GM21381 (cell line): ENCODE data around the gene ACR.
"Not testable (repeated sequence)": the region's sequence is repeated elsewhere in the genome, so short reads cannot be mapped to it uniquely, and the experiment has no call there.

Source experiments
- ATAC-seq: cut with Tn5 transposase; IDR thresholded peaks from one replicate; pipeline ENCODE4 v1.9.1; 2021; ENCODE audit warnings: mild to moderate bottlenecking, moderate library complexity; ENCODE audit not compliant: unreplicated experiment

The ACR gene

DNA sequence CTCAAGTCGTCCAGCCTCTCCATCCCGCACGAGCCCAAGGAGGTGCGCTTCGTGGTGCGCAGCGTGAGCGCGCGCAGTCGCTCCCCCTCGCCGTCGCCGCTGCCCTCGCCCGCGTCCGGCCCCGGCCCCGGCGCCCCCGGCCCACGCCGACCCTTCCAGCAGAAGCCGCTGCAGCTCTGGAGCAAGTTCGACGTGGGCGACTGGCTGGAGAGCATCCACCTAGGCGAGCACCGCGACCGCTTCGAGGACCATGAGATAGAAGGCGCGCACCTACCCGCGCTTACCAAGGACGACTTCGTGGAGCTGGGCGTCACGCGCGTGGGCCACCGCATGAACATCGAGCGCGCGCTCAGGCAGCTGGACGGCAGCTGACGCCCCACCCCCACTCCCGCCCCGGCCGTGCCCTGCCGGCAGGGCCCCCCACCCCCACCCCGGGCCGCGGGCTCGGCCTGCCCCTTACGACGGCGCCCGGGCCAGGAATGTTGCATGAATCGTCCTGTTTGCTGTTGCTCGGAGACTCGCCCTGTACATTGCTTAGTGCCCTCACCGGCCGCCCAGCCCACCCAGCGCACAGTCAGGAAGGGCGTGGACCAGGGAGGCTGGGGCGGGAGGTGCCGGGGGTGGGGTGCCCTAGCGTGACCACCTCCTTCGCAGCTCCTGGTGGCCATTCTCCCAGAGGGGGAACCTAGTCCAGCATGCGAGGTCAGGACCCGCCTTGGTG, 6.9 kb upstream of the ACR start:
- ATAC-seq = no peak

DNA sequence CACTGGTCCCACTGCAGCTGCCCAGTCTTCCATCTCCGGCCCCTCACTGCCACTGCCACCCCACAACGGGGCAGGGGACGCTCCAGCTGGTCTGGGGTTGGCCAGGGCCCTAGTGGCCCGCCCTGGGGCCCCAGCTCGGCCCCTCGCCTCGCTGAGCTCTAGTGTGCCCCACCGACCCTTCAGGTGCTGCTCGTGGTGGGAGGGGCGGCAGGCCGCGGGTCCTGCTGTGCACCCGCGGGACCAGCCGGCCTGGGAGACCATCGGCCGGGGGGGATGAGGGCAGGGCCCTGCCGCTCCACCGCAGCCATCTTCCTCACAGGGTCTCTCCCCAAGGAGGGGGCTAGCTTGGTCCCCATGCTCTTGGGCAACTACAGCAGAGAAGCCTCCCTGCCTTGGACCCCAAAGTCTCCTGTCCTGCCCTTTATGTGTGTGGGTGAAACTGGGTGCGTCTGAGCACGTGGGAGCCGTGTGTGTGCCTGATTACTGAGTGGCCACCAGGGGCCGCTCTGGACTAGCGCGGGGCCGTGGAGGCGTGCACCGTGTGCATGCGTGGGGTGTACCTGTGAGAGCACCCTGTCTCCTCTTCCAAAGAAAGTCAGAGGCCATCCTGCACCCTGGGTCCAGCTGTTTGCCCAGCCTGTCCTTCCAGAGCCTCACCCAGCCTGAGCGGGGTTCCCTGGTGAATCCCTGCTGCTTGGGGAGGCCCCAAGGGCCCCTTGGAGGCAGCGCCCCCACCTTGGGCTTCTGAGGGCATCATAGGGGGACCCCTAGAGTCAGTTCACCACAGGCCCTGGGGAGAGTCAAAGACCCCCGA, 6.0 kb upstream of the ACR start:
- no peak for ATAC-seq

DNA sequence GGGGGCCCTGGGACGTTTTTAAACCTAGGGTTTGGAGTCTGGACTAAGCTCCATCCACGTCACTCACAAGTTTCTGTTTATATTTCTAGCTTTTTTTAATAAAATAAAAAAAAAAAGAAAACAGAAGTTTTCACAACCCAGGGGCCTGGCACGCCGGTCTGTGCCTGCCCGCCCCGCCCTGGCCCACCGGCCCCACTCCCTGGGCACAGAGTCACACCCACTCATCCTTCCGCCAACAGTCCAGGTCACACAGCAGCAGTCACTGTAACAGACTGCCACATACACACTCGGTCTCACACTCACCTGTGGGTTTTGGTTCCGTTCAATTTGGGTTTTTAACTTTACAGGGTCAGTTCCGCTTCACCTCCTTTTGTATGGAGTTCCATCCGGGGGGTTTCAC, 5.3 kb upstream of the ACR start:
- no peak for ATAC-seq

- ATAC-seq = no peak
Measured at GRCh38 chr22:50733521-50734342, 4.3 kb upstream of the ACR start.

- ATAC-seq = no peak
Measured at GRCh38 chr22:50734343-50734771, 3.6 kb upstream of the ACR start.

DNA sequence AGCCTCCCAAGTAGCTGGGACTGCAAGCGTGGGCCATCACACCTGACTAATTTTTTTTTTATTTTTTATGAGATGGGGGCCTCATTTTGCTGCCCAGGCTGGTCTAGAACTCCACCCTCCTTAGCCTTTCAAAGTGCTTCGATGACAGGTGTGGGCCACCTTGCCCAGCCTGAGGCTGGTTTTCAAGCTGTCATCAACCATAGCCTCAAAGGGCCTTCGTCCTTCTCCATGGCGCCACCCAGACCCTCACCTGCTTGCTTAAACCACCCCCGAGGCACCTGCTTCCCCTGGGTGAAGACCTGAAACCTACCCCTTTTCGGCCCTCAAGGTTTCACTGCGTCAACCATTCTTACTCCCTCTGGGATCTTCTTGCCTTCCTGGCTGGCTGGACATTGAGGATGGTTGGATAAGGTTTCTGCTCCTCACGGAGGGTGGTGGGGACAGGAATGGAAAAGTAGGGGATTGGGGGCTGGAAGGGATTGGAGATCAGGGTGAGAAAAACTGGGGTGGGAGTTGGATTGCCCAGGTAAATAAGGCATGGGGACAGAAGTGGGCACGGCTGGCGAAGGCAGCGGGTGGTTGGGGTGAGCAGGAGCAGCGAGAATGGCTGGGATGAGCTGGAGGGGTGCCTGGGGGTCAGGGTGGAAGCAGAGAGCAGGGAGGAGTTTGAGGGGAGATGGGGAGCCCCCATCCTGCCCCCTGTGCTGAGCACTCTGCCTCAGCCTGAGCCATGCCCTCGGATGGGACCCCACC, 2.8 kb upstream of the ACR start:
- no peak for ATAC-seq

- ATAC-seq = no peak
Measured at GRCh38 chr22:50735739-50736030, 2.3 kb upstream of the ACR start.

DNA sequence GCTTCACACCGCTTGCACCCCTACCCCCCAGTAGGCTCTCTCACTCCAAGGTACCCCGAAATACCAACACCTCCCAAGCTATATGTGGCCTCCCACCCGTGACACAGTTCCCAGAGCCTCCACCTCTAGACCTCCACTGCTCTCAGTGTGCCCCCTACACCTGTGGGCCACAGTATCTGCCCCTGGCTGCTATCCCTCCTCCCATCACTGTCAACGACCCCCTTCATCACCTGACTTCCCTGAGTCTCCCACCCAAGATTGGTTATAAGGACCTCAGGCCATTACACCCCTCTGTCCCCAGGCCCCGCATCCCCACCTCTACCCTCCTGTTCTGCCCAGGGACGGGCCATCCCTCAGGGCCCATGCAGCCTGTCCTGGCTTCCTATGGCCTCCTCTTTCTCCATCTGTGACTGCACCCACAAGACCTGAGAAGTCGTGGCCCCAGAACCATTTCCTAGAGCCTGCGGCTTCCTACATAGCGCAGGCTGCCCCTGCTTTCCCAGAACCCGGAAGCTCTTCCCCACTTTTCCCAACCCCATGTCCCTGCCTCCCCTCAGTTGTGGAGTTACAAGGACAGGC, 734 bp downstream of the ACR start:
- no peak for ATAC-seq

DNA sequence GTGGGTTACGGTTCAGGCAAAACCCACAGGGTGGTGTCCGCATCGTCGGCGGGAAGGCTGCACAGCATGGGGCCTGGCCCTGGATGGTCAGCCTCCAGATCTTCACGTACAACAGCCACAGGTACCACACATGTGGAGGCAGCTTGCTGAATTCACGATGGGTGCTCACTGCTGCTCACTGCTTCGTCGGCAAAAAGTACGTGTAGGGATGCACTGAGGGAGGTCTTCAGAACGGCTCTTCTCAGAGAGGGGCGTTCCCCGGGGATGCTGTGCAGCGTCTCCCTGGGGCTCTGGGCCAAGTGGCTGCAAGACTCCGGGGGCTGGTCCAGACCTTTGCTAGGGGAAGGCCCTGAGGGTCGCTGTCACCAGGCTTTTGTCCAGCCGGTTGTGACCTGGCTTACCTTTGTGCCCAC, 1.3 kb downstream of the ACR start:
- no peak for ATAC-seq

DNA sequence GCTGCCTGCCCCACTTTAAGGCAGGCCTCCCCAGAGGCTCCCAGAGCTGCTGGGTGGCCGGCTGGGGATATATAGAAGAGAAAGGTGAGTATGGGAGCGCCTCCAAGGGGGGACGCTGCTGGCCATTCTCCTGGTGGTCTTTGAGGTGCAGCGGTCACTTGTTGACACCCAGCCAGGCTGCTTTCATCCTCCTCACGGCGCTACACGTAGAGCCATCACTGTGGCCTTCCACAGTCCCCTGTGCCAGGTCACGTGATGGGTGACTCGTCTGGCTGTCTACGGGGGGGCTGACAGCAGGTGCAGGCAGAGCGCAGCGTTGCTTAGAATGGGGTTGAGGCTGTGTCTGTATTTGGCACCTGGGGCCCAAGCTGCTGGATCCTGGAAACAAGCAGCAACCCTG, 1.9 kb downstream of the ACR start:
- no peak for ATAC-seq

DNA sequence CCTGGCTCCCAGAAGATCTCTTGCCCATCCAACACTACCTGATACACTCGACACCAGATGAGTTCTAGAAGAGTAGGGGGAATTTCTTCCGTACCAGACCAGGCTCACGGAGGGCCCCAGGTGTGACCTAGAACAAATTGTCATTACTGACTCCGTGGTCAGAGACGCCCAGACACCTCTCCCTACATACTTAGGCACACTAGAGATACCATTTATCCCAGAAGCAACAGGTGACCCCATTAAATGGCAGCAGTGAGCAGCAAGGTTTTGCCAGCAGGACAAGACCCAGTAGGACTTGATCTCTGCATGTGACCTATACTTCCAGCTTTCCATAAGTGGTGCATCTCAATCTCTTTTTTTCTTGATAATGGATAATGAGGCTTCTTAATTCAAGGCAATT, 2.7 kb downstream of the ACR start:
- not testable (repeated sequence) for ATAC-seq

DNA sequence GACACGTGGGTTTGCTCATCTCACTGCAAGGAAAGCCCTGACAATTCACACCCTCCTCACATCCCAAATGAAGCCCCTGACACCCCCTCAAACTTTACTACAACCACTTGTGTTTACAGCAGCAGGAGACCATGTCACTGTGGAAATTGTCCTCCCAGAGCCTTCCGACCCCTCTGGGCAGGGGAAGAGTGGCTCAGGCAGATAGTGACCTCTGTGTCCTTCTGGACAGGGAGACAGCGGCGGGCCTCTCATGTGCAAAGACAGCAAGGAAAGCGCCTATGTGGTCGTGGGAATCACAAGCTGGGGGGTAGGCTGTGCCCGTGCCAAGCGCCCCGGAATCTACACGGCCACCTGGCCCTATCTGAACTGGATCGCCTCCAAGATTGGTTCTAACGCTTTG, 6.4 kb downstream of the ACR start:
- not testable (repeated sequence) for ATAC-seq

GRCh38 chr22:50747521-50747920, 9.5 kb downstream of the ACR start:
- ATAC-seq = not testable (repeated sequence)

DNA sequence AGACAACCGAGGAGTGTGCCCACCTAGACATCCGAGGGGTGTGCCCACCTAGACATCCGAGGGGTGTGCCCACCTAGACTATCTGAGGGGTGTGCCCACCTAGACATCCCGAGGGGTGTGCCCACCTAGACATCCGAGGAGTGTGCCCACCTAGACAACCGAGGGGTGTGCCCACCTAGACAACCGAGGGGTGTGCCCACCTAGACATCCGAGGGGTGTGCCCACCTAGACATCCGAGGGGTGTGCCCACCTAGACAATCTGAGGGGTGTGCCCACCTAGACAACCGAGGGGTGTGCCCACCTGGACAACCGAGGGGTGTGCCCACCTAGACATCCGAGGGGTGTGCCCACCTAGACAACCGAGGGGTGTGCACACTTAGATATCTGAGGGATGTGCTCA, 10.6 kb downstream of the ACR start:
- not testable (repeated sequence) for ATAC-seq

GRCh38 chr22:50749302-50750074, 11.5 kb downstream of the ACR start:
- not testable (repeated sequence) for ATAC-seq

GRCh38 chr22:50755251-50755650, 17.2 kb downstream of the ACR start:
- not testable (repeated sequence) for ATAC-seq

- ATAC-seq = not testable (repeated sequence)
Measured at GRCh38 chr22:50756406-50756805, 18.4 kb downstream of the ACR start.

DNA sequence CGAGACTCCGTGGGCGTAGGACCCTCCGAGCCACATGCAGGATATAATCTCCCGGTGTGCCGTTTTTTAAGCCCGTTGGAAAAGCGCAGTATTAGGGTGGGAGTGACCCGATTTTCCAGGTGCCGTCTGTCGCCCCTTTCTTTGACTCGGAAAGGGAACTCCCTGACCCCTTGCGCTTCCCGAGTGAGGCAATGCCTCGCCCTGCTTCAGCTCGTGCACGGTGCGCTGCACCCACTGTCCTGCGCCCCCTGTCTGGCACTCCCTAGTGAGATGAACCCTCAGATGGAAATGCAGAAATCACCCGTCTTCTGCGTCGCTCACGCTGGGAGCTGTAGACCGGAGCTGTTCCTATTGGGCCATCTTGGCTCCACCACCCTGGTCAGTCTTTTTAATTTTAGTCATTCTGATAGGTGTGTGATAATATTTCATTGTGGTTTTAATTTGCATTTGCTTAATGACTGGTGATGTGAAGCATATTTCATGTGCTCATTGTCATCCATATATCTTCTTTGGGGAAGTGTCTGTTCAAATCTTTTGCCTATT, 19.0 kb downstream of the ACR start:
- ATAC-seq = not testable (repeated sequence)

DNA sequence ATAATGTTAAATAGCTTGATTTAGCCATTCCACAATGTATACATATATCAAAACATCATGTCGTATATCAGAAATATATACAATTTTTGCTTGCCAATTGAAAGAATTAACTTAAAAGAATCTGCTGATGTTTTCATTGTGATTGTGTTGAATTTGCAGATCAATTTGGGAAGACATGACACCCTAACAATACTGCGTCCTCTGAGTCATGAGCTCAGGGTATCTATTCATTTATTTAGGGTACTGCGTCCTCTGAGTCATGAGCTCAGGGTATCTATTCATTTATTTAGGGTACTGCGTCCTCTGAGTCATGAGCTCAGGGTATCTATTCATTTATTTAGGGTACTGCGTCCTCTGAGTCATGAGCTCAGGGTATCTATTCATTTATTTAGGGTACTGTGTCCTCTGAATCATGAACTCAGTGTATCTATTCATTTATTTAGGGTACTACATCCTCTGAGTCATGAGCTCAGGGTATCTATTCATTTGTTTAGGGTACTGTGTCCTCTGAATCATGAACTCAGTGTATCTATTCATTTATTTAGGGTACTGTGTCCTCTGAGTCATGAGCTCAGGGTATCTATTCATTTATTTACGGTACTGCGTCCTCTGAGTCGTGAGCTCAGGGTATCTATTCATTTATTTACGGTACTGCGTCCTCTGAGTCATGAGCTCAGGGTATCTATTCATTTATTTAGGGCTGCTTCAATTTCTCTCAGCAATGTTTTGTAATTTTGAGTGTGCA, 21.8 kb downstream of the ACR start:
- ATAC-seq = not testable (repeated sequence)
